GM23248 (cell line): ENCODE data around the gene AKT2. TPM values are rescaled to one million over a fixed set of nuclear protein-coding genes. Genes with fewer than 3 reads are reported as not detected.

Experiments used
- DNase-seq: peaks from one replicate; pipeline ENCODE4 v3.0.0-alpha.2; 2015
- H2AFZ ChIP-seq: fragments of 200-600 bp; sonication (generic); 2 replicates; pipeline ENCODE4 v1.6.1; 2016; ENCODE audit warnings: antibody characterized with exemption
- H3F3A ChIP-seq: fragments of 200-600 bp; sonication (generic); 2 replicates; pipeline ENCODE4 v1.6.1; 2016; ENCODE audit warnings: mild to moderate bottlenecking, antibody characterized with exemption, mixed run types; ENCODE audit not compliant: insufficient read depth
- H3K27ac ChIP-seq: fragments of 200-600 bp; sonication (generic); 2 replicates; pipeline ENCODE4 v1.5.1; 2016; ENCODE audit warnings: mild to moderate bottlenecking
- H3K27me3 ChIP-seq: fragments of 200-600 bp; sonication (generic); replicated peaks from 2 replicates; pipeline ENCODE4 v1.6.1; 2016; ENCODE audit warnings: mild to moderate bottlenecking; ENCODE audit not compliant: insufficient read depth
- H3K36me3 ChIP-seq: fragments of 200-600 bp; sonication (generic); 2 replicates; pipeline ENCODE4 v1.6.1; 2016; ENCODE audit warnings: low read depth, mild to moderate bottlenecking
- H3K4me1 ChIP-seq: fragments of 200-600 bp; sonication (generic); 2 replicates; pipeline ENCODE4 v1.6.1; 2016; ENCODE audit warnings: mild to moderate bottlenecking; ENCODE audit not compliant: insufficient read depth
- H3K4me2 ChIP-seq: fragments of 200-600 bp; sonication (generic); one replicate; pipeline ENCODE4 v1.6.1; 2016; ENCODE audit warnings: mild to moderate bottlenecking; ENCODE audit not compliant: unreplicated experiment
- H3K4me3 ChIP-seq: fragments of 200-600 bp; sonication (generic); 2 replicates; pipeline ENCODE4 v1.5.1; 2016; ENCODE audit warnings: mild to moderate bottlenecking
- H3K79me2 ChIP-seq: fragments of 200-600 bp; sonication (generic); 2 replicates; pipeline ENCODE4 v1.6.1; 2016; ENCODE audit warnings: mild to moderate bottlenecking; ENCODE audit not compliant: insufficient read depth
- H3K9ac ChIP-seq: fragments of 200-600 bp; sonication (generic); 2 replicates; pipeline ENCODE4 v1.6.1; 2016; ENCODE audit warnings: mild to moderate bottlenecking
- H3K9me2 ChIP-seq: fragments of 200-600 bp; sonication (generic); 2 replicates; pipeline ENCODE4 v1.6.1; 2016; ENCODE audit warnings: mixed run types, mild to moderate bottlenecking, moderate library complexity; ENCODE audit not compliant: insufficient read depth
- H3K9me3 ChIP-seq: fragments of 200-600 bp; sonication (generic); one replicate; pipeline ENCODE4 v1.6.1; 2017; ENCODE audit warnings: low read depth
- H4K20me1 ChIP-seq: fragments of 200-600 bp; sonication (generic); 2 replicates; pipeline ENCODE4 v1.6.0; 2016; ENCODE audit not compliant: insufficient read depth
- EZH2 ChIP-seq: fragments of 200-600 bp; sonication (generic); IDR thresholded peaks from 2 replicates; pipeline ENCODE4 v1.6.1; 2018; ENCODE audit warnings: antibody characterized with exemption, mild to moderate bottlenecking; ENCODE audit not compliant: insufficient read depth, poor library complexity, severe bottlenecking
- EZH2phosphoT487 ChIP-seq: fragments of 200-600 bp; sonication (generic); IDR thresholded peaks from 2 replicates; pipeline ENCODE4 v1.6.1; 2018; ENCODE audit warnings: antibody characterized with exemption, moderate library complexity, mild to moderate bottlenecking, low read depth; ENCODE audit not compliant: insufficient read depth
- WGBS, 2 experiments: methylation state at CpG; one replicate each; pipeline ENCODE4 v1.1.6; 2015 to 2017; ENCODE audit warnings: low lambda C conversion rate in 2 of 2, low coverage in 1 of 2; ENCODE audit errors: missing lambda C conversion rate in 2 of 2; 5-methylcytosine and 5-hydroxymethylcytosine counted together
- in situ Hi-C: fragments of 300-500 bp; cut with MboI; formaldehyde crosslinking; loops from 2 replicates; pipeline ENCODE4 v1.15.0; 2020
- polyA plus RNA-seq: library from polyadenylated mRNA; unstranded; fragments of >200 nt; fragmentation: Nextera tagmentation; extraction: Ambion mirVana; gene quantifications from 2 replicates; pipeline ENCODE4 v1.2.1, GENCODE V29; 2016
- total RNA-seq: library from RNA; depleted of rRNA; stranded (reverse); fragments of >200 nt; shearing (Covaris generic); gene quantifications from 2 replicates; pipeline ENCODE4 v1.2.3, GENCODE V29; 2014

AKT2 gene
- total and polyA plus RNA-seq, 2 experiments from 2014 or later = 41.5 to 123 TPM

DNA sequence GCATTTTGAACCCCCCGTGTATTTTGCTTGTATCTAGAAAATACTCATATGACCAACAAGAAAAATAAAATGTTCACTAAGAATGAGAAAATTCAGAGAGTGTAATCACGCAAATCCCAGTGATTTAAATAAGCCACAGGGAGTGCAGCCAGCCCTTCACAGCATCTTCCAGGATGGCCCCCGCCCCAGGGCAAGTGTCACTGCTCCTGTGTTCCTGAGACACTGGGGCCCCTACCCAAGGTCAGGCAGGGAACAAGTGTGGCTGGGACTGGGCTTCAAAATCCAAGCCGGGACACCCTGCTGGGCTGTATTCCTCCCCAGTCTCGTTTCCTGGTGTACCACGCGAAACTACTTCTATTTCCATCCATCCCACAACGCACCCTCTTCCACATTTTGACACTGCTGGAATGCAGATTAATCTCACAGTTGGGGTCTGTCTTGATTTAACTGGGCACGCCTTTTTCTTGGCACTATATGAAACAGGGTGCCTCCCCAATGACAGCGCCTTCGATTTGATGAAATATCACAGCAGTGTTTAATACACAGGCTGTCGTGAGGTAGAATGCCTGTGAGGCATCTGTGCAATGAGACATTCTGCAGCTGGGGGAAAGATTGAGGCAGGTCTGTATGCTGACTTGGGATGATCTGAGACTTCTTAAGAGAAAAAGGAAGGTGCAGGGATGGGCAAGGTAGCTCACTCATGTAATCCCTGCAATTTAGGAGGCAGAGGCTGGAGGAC lies 40.4 kb downstream of the AKT2 start:
- Histone ChIP-seq H3K4me1 (no peaks in the 10 kb centered on the region), H3K27me3 (no peaks in the 10 kb centered on the region), H3K79me2 (peaks cover 66% of the 10 kb centered on the region), H3K9ac (no peak overlapping the region), H2AFZ (no peak overlapping the region), H3K9me2 (no peaks in the 10 kb centered on the region), H3K36me3 (peaks cover 5% of the 10 kb centered on the region; the same call in 1 of the 2 replicates), H3F3A (no peaks in the 10 kb centered on the region), H3K9me3 (no peaks in the 10 kb centered on the region), H3K4me3 (no peak overlapping the region), H3K27ac (no peak overlapping the region), H3K4me2 (no peak overlapping the region), H4K20me1 (no peaks in the 10 kb centered on the region)
- 50 to 55% methylated on average over 12 of the region's 12 CpGs for WGBS, 2 experiments
- in situ Hi-C loops = no loop called here
- TF ChIP-seq EZH2phosphoT487 (no peak), EZH2 (no peak)
- no peak for DNase-seq

DNA sequence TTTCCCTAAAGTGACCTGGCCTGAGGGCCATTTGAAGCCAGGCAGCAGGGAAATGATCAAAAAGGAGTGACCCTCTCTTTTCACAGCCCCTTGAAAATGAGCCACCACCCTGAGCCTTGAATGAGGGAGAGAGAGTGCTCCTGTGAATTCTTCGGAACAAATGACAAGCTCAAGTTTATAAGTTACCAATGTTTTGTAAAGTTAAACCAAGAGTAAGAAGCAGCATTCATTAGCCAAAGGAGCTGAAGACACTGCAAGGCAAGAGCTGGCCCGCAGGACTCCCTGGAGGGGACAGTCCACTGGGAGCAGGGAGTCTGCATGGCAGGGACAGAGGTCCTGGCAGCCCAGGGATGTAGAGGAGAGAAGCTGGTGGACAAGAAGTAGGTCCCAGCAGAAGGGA lies 42.0 kb downstream of the AKT2 start:
- Histone ChIP-seq H2AFZ (no peak overlapping the region), H3K27ac (no peak overlapping the region), H3K9me3 (no peaks in the 10 kb centered on the region), H3F3A (no peaks in the 10 kb centered on the region), H3K9me2 (no peaks in the 10 kb centered on the region), H3K36me3 (peaks cover 10% of the 10 kb centered on the region; the same call in 1 of the 2 replicates), H3K4me2 (no peak overlapping the region), H3K9ac (no peak overlapping the region), H3K4me1 (no peaks in the 10 kb centered on the region), H3K27me3 (no peaks in the 10 kb centered on the region), H4K20me1 (no peaks in the 10 kb centered on the region), H3K4me3 (no peak overlapping the region), H3K79me2 (peaks cover 54% of the 10 kb centered on the region)
- in situ Hi-C loops = no loop called here
- no peak for TF ChIP-seq EZH2
- DNase-seq = no peak
- 98 to 100% methylated on average over 2 of the region's 2 CpGs for WGBS, 2 experiments

DNA sequence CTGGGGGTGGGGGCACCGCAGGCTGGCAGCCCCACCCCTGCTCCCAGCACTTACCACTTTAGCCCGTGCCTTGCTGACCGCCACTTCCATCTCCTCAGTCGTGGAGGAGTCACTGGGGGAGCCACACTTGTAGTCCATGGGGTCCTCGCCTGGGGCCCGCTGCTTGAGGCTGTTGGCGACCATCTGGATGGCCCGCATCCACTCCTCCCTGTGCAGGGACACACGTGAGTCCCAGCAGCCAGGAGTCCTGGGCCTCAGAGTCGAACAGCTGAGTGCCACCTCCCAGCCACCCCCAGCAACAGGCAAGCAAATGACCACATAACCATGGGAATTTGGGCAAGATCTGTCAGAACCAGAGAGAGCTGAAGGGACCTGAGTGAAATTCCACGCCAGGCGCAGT lies 42.7 kb downstream of the AKT2 start:
- Histone ChIP-seq H3K4me2 (no peak overlapping the region), H2AFZ (no peak overlapping the region), H3K36me3 (peaks cover 10% of the 10 kb centered on the region; the same call in 1 of the 2 replicates), H3K9me2 (no peaks in the 10 kb centered on the region), H3K27ac (no peak overlapping the region), H3K9me3 (no peaks in the 10 kb centered on the region), H3F3A (no peaks in the 10 kb centered on the region), H3K27me3 (no peaks in the 10 kb centered on the region), H3K4me1 (no peaks in the 10 kb centered on the region), H4K20me1 (no peaks in the 10 kb centered on the region), H3K4me3 (no peak overlapping the region), H3K9ac (no peak overlapping the region), H3K79me2 (peaks cover 47% of the 10 kb centered on the region)
- TF ChIP-seq EZH2phosphoT487 (no peak), EZH2 (no peak)
- no peak for DNase-seq
- in situ Hi-C loops = no loop called here
- WGBS, 2 experiments = 86 to 96% methylated on average over 12 of the region's 12 CpGs

DNA sequence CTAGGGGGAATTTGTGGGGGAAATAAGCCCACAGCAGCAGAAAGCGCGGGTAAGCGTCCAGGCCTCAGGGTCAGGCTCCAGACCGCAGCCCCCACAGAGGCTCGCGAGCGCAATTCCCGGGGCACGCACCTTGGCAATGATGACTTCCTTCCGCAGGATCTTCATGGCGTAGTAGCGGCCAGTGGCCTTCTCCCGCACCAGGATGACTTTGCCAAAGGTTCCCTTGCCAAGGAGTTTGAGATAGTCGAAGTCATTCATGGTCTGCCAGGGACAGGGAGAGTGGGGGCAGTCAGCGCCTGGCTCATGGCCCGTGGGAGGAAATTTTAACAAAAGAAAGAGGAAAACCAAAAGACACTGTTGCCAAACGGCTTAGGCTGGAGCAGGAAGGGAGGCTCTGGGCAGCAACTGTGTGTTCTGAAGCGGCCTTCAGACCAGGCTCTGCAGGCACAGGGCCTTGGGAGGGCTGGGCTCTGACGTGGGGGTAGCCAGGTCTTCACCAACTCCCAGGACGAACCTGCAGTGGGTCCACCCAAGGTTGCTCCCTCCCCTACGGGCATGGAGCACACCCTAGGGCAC lies 43.2 kb downstream of the AKT2 start:
- H2AFZ ChIP-seq = no peak overlapping the region
- no peaks in the 10 kb centered on the region for H3K27me3 ChIP-seq
- H3K4me3 ChIP-seq = no peak overlapping the region
- H3K4me1 ChIP-seq = no peaks in the 10 kb centered on the region
- no peaks in the 10 kb centered on the region for H4K20me1 ChIP-seq
- H3K36me3 ChIP-seq = peaks cover 10% of the 10 kb centered on the region; the same call in 1 of the 2 replicates
- H3F3A ChIP-seq = no peaks in the 10 kb centered on the region
- H3K9ac ChIP-seq = no peak overlapping the region
- WGBS, 2 experiments = 90 to 92% methylated on average over 21 of the region's 21 CpGs
- DNase-seq = no peak
- H3K9me3 ChIP-seq = no peaks in the 10 kb centered on the region
- in situ Hi-C loops = no loop called here
- no peak overlapping the region for H3K4me2 ChIP-seq
- TF ChIP-seq EZH2 (no peak), EZH2phosphoT487 (no peak)
- peaks cover 41% of the 10 kb centered on the region for H3K79me2 ChIP-seq
- no peaks in the 10 kb centered on the region for H3K9me2 ChIP-seq
- H3K27ac ChIP-seq = no peak overlapping the region
